D721Med (cell line): ENCODE results near the gene POLR2B.

Experiments
- DNase-seq: peaks from one replicate; pipeline ENCODE4 v3.0.0; 2011; ENCODE audit warnings: low spot score; ENCODE audit not compliant: insufficient read length
- FAIRE-seq: peaks from 2 replicates; lab custom pipeline; 2011; peaks lifted over from hg19 to GRCh38; lab: Jason Lieb, UNC
- TF ChIP-seq, protein P1 (sequence below): IDR thresholded peaks from 2 replicates; pipeline ENCODE4 v1.5.1; 2012; ENCODE audit warnings: mild to moderate bottlenecking, control low read depth; ENCODE audit not compliant: insufficient read depth; ENCODE audit errors: missing control alignments

The POLR2B gene

DNA sequence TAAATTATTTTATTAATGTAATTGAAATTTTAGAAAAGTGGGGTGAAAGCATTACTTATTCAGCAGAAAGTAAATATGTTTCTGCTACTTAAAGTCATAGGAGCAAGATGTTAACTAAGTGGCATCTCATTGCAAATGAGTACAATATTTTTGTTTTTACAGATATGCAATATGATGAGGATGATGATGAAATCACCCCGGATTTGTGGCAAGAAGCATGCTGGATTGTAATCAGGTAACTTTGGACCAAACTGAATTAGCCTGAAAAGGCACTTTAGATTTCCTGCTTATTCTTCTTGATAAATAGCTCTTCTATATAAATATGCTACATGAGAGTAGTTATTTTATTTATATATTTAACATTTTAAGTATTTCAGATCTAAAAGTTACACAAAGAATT is 7.5 kb downstream of the POLR2B start:
- FAIRE-seq (no peak), DNase-seq (no peak)
- TF ChIP-seq, protein P1, sequence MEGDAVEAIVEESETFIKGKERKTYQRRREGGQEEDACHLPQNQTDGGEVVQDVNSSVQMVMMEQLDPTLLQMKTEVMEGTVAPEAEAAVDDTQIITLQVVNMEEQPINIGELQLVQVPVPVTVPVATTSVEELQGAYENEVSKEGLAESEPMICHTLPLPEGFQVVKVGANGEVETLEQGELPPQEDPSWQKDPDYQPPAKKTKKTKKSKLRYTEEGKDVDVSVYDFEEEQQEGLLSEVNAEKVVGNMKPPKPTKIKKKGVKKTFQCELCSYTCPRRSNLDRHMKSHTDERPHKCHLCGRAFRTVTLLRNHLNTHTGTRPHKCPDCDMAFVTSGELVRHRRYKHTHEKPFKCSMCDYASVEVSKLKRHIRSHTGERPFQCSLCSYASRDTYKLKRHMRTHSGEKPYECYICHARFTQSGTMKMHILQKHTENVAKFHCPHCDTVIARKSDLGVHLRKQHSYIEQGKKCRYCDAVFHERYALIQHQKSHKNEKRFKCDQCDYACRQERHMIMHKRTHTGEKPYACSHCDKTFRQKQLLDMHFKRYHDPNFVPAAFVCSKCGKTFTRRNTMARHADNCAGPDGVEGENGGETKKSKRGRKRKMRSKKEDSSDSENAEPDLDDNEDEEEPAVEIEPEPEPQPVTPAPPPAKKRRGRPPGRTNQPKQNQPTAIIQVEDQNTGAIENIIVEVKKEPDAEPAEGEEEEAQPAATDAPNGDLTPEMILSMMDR = no peak

- TF ChIP-seq, protein P1 = no peak
- FAIRE-seq = peak; percentile 46
- no peak for DNase-seq
Observed at GRCh38 chr4:56986952-56987351, 8.3 kb downstream of the POLR2B start.

DNA sequence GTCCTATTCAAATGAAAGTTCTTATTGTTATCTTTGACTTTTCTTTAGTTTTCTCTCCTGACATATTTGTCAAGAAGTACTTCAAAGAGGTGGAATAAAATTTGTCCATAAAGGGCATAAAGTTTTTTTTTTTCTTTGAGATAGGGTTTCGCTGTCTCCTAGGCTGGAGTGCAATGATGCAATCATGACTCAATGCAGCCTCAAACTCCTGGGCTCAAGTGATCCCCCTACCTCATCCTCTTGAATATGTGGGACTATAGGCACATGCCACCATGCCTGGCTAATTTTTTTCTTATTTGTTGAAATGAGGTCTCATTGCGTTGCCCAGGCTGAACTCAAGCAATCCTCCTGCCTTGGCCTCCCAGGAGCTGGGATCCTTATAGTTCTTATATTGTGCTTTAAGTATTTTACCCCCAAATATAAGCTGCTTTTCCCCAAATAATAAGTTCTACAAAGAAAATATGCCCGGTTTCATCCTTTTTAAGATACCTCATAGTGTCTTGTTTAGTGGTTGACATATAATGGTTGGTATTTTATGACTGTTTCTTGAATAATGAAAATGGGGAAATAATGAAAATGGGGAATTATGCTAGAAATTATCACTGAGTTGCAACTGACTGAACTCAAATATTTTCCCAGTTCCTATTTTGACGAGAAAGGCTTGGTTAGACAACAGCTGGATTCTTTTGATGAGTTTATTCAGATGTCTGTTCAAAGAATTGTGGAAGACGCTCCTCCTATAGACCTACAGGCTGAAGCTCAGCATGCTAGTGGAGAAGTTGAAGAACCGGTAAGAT is 11.6 kb downstream of the POLR2B start:
- DNase-seq = no peak
- TF ChIP-seq, protein P1 = no peak

DNA sequence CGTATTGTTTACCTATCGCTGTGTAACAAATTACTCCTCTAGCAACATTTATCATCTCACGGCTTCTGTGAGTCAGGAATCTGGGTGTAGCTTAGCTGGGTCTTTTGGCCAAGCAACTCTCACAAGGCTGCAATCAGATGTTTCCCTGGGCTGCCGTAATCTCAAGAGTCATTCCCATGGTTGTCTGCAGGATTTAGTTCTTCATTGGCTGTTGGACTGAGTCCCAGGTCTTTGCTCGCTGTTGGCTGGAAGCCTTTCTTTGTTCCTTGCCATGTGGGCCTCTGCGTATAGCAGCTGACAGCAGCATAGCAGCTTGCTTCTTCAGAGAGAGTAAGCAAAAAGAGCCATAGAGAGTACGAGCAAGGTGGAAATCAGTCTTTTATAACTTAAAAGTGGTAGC is 16.8 kb downstream of the POLR2B start:
- DNase-seq (no peak), FAIRE-seq (no peak)
- TF ChIP-seq, protein P1 = no peak

More for the DNA sequence above, 11.6 kb downstream of the POLR2B start:
- no peak for FAIRE-seq

- DNase-seq (no peak), FAIRE-seq (no peak)
- TF ChIP-seq, protein P1 = no peak
Observed at GRCh38 chr4:56999751-57000150, 21.1 kb downstream of the POLR2B start.

DNA sequence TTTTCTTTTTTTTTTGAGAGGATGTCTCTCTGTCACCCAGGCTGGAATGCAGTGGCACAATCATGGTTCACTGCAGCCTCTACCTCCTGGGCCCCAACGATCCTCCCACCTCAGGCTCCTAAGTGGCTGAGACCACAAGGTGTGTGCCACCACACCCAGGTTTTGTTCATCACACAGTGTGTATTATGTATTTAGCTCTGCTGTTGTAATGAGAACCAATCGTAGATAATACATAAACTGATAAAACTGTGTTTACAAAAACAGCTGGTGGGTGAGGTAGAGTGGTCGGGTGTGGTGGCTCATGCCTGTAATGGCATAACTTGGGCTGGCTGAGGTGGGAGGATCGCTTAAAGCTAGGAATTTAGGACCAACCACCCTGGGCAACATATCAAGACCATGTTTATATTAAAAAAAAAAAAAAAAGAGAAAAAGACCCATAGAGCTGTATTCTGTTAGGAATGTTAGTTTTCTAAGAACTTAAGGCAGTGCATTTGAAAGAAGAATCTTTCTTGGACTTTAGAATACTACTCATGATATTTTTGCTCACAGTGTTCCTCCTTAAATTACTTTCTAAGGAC is 34.9 kb downstream of the POLR2B start:
- DNase-seq = no peak
- TF ChIP-seq, protein P1 = no peak
- no peak for FAIRE-seq

DNA sequence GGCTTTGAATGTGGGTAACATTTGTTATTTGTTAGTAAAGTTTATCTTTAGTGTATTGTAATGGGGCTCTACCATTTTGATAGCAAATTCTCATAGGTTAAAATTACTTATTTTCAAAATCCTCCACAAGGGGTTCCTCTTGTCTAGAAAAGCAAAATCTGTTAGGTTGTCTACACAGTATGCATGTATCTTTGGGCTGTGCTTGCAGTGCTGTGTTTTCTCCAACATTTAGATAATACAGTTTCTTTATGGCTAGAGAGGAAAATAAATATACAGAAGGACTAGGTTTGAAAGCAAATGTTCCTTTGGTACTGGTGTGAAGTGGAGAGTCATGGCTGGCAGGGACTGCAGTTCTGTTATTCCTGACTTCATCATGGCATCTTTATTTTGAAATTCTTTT is 40.3 kb downstream of the POLR2B start:
- FAIRE-seq (no peak), DNase-seq (no peak)
- TF ChIP-seq, protein P1 = no peak
